Caco-2 (cell line): ENCODE data around the gene MBTPS1. TPM values are rescaled to one million over a fixed set of nuclear protein-coding genes. Genes with fewer than 3 reads are reported as not detected.

Experiments used
- BruUV-seq: library from RNA; stranded (reverse); fragments of 400-500 nt; replicated peaks from 2 replicates; lab custom pipeline; 2021; lab: Mats Ljungman, UMichigan
- CTCF ChIA-PET: fragments of 300-600 bp; sonication (Branson Sonifier 250); formaldehyde crosslinking; loops from one replicate; lab custom pipeline; 2022; ENCODE audit warnings: antibody characterized with exemption; lab: Charles Lee
- POLR2A ChIA-PET: fragments of 300-600 bp; sonication (Branson Sonifier 250); formaldehyde crosslinking; loops from one replicate; lab custom pipeline; 2022; ENCODE audit warnings: antibody characterized with exemption; lab: Charles Lee
- DNase-seq, 2 experiments: peaks; one replicate each; pipeline versions ENCODE4 v3.0.0 to v3.0.0-alpha.2; 2020 to 2022
- H3K27me3 ChIP-seq: replicated peaks from 2 replicates; pipeline ENCODE4 v1.6.0; 2011; ENCODE audit warnings: low read length; ENCODE audit not compliant: control insufficient read depth, insufficient read depth
- H3K36me3 ChIP-seq: 2 replicates; pipeline ENCODE4 v1.5.1; 2011; ENCODE audit warnings: low read length; ENCODE audit not compliant: control insufficient read depth, insufficient read depth
- H3K4me1 ChIP-seq: fragments of 250-450 bp; sonication (Bioruptor Pico); 2 replicates; pipeline ENCODE4 v1.5.1; 2020; ENCODE audit warnings: mild to moderate bottlenecking
- H3K4me3 ChIP-seq: 2 replicates; pipeline ENCODE4 v1.5.1; 2011; ENCODE audit warnings: low read depth, mild to moderate bottlenecking, control low read depth, low read length
- H3K9me3 ChIP-seq: fragments of 250-450 bp; sonication (Bioruptor Pico); 2 replicates; pipeline ENCODE4 v1.5.1; 2020; ENCODE audit warnings: mild to moderate bottlenecking, moderate library complexity
- H3K27ac Mint-ChIP-seq: one replicate; pipeline ENCODE4 v1.8.0; 2022; ENCODE audit warnings: mixed read lengths; ENCODE audit not compliant: unreplicated experiment
- H3K27me3 Mint-ChIP-seq: one replicate; pipeline ENCODE4 v1.8.0; 2022; ENCODE audit warnings: mixed read lengths; ENCODE audit not compliant: insufficient read depth, unreplicated experiment
- H3K36me3 Mint-ChIP-seq: one replicate; pipeline ENCODE4 v1.8.0; 2022; ENCODE audit warnings: mild to moderate bottlenecking, mixed read lengths; ENCODE audit not compliant: insufficient read depth, unreplicated experiment
- H3K4me1 Mint-ChIP-seq: one replicate; pipeline ENCODE4 v1.8.0; 2022; ENCODE audit warnings: low read depth, mixed read lengths; ENCODE audit not compliant: unreplicated experiment
- H3K4me3 Mint-ChIP-seq: one replicate; pipeline ENCODE4 v1.8.0; 2022; ENCODE audit warnings: mild to moderate bottlenecking, moderate library complexity, mixed read lengths; ENCODE audit not compliant: unreplicated experiment
- H3K9me3 Mint-ChIP-seq: one replicate; pipeline ENCODE4 v1.8.0; 2022; ENCODE audit warnings: mixed read lengths; ENCODE audit not compliant: unreplicated experiment
- CTCF ChIP-seq, 2 experiments: fragments of 200-600 bp in 1 of 2; IDR thresholded peaks; 1 replicate in 1 of 2; 2 replicates in 1 of 2; pipeline versions ENCODE4 v1.5.1 to v1.8.0; 2011 to 2022; ENCODE audit warnings: antibody characterized with exemption in 1 of 2, control low read depth in 1 of 2, inconsistent platforms in 1 of 2, low read depth in 1 of 2, low read length in 1 of 2, mild to moderate bottlenecking in 1 of 2, moderate library complexity in 1 of 2; ENCODE audit not compliant: insufficient read depth in 1 of 2, severe bottlenecking in 1 of 2, unreplicated experiment in 1 of 2
- intact Hi-C: fragments of 100-400 bp; cut with micrococcal nuclease; formaldehyde crosslinking; loops from one replicate; pipeline ENCODE4 v1.10.0; 2022; ENCODE audit not compliant: unreplicated experiment
- total RNA-seq: library from RNA; stranded (reverse); gene quantifications from 2 replicates; pipeline ENCODE4 v1.2.3, GENCODE V29; 2022

The MBTPS1 gene
- total RNA-seq, 1 experiment from 2014 or later: 96.4 TPM

GRCh38 chr16:84059946-84060901 lies 56.5 kb downstream of the MBTPS1 start:
- CTCF ChIA-PET: no interaction called here
- H3K4me3 ChIP-seq: no peak overlapping the region
- Mint-ChIP-seq H3K4me1 (no peaks in the 10 kb centered on the region), H3K27me3 (no peaks in the 10 kb centered on the region), H3K9me3 (no peaks in the 10 kb centered on the region), H3K4me3 (no peak overlapping the region), H3K27ac (no peak overlapping the region), H3K36me3 (peaks cover 77% of the 10 kb centered on the region)
- 0 out of 2 replicates have a peak, but pooled peaks cover 7% of the 10 kb centered on the region for H3K4me1 ChIP-seq
- no TSS peak for BruUV-seq
- no peak for TF ChIP-seq CTCF (IDR thresholded peaks at IDR 0.05; ENCODE audit: insufficient read depth in 1 of 2, low read depth in 1 of 2, low read length in 1 of 2, severe bottlenecking in 1 of 2, unreplicated experiment in 1 of 2)
- no peak for DNase-seq
- H3K9me3 ChIP-seq: no peaks in the 10 kb centered on the region
- POLR2A ChIA-PET: no interaction called here
- H3K27me3 ChIP-seq: no peaks in the 10 kb centered on the region
- peaks cover 10% of the 10 kb centered on the region for H3K36me3 ChIP-seq
- intact Hi-C loops: no loop called here

- peaks cover 12% of the 10 kb centered on the region for H3K36me3 ChIP-seq
- TF ChIP-seq CTCF (IDR thresholded peaks at IDR 0.05; ENCODE audit: insufficient read depth in 1 of 2, low read depth in 1 of 2, low read length in 1 of 2, severe bottlenecking in 1 of 2, unreplicated experiment in 1 of 2): no peak
- H3K36me3 Mint-ChIP-seq: peaks cover 76% of the 10 kb centered on the region
These were observed 57.6 kb downstream of the MBTPS1 start for GRCh38 chr16:84059111-84059510.

GRCh38 chr16:84058664-84059063 lies 58.1 kb downstream of the MBTPS1 start:
- ChIA-PET POLR2A (no interaction called here), CTCF (no interaction called here)
- H3K9me3 ChIP-seq: no peaks in the 10 kb centered on the region
- Mint-ChIP-seq H3K27ac (no peak overlapping the region), H3K27me3 (no peaks in the 10 kb centered on the region), H3K4me1 (no peaks in the 10 kb centered on the region), H3K9me3 (no peaks in the 10 kb centered on the region), H3K36me3 (peaks cover 79% of the 10 kb centered on the region), H3K4me3 (no peak overlapping the region)
- intact Hi-C loops: no loop called here
- peaks cover 12% of the 10 kb centered on the region for H3K36me3 ChIP-seq
- no TSS peak for BruUV-seq
- DNase-seq: no peak
- H3K27me3 ChIP-seq: no peaks in the 10 kb centered on the region
- H3K4me3 ChIP-seq: no peak overlapping the region
- H3K4me1 ChIP-seq: 0 out of 2 replicates have a peak, but pooled peaks cover 7% of the 10 kb centered on the region
- TF ChIP-seq CTCF (IDR thresholded peaks at IDR 0.05; ENCODE audit: insufficient read depth in 1 of 2, low read depth in 1 of 2, low read length in 1 of 2, severe bottlenecking in 1 of 2, unreplicated experiment in 1 of 2): no peak

More at GRCh38 chr16:84059111-84059510, 57.6 kb downstream of the MBTPS1 start:
- intact Hi-C loops: no loop called here
- 0 out of 2 replicates have a peak, but pooled peaks cover 7% of the 10 kb centered on the region for H3K4me1 ChIP-seq
- no peaks in the 10 kb centered on the region for H3K4me1 Mint-ChIP-seq
- POLR2A ChIA-PET: no interaction called here
- H3K4me3 ChIP-seq: no peak overlapping the region
- no TSS peak for BruUV-seq
- DNase-seq: no peak
- CTCF ChIA-PET: no interaction called here
- no peaks in the 10 kb centered on the region for H3K27me3 Mint-ChIP-seq
- H3K27ac Mint-ChIP-seq: no peak overlapping the region
- no peaks in the 10 kb centered on the region for H3K9me3 Mint-ChIP-seq
- H3K9me3 ChIP-seq: no peaks in the 10 kb centered on the region
- H3K27me3 ChIP-seq: no peaks in the 10 kb centered on the region
- no peak overlapping the region for H3K4me3 Mint-ChIP-seq
